Keratinocyte (primary cell): Measurements from ENCODE around the gene ZNF524. TPM values are rescaled to one million over a fixed set of nuclear protein-coding genes. Genes with fewer than 3 reads are reported as not detected.

Experiments used
- DNase-seq: peaks from one replicate; pipeline ENCODE4 v3.0.0-alpha.2; 2011; ENCODE audit warnings: low read depth, missing footprints, low spot score
- FAIRE-seq: peaks from 2 replicates; lab custom pipeline; 2011; peaks lifted over from hg19 to GRCh38; lab: Jason Lieb, UNC
- H2AFZ ChIP-seq: 2 replicates; pipeline ENCODE4 v1.6.0; 2012; ENCODE audit warnings: low read length, control low read depth, inconsistent platforms; ENCODE audit not compliant: control insufficient read depth
- H3K27ac ChIP-seq: 2 replicates; pipeline ENCODE4 v1.5.1; 2011; ENCODE audit warnings: low read length; ENCODE audit not compliant: control insufficient read depth, insufficient read depth
- H3K27me3 ChIP-seq: 3 replicates; pipeline ENCODE4 v1.6.0; 2011; ENCODE audit warnings: low read length; ENCODE audit not compliant: control insufficient read depth, insufficient read depth; ENCODE audit errors: extremely low read depth
- H3K36me3 ChIP-seq, 2 experiments: 2 replicates in 1 of 2; 3 replicates in 1 of 2; pipeline ENCODE4 v1.5.1; 2011; ENCODE audit warnings: low read length in 2 of 2, mild to moderate bottlenecking in 1 of 2; ENCODE audit not compliant: control insufficient read depth in 2 of 2, insufficient read depth in 2 of 2; ENCODE audit errors: extremely low read depth in 1 of 2
- H3K4me1 ChIP-seq: 3 replicates; pipeline ENCODE4 v1.5.1; 2011; ENCODE audit warnings: low read length; ENCODE audit not compliant: control insufficient read depth, insufficient read depth; ENCODE audit errors: extremely low read depth
- H3K4me2 ChIP-seq: 3 replicates; pipeline ENCODE4 v1.6.0; 2011; ENCODE audit warnings: low read depth, low read length; ENCODE audit not compliant: control insufficient read depth, insufficient read depth; ENCODE audit errors: extremely low read depth
- H3K4me3 ChIP-seq, 3 experiments: fragments of 200-600 bp in 1 of 3; sonication (generic) in 1 of 3; 2 replicates in 2 of 3; 3 replicates in 1 of 3; pipeline ENCODE4 v1.5.1; 2011 to 2016; ENCODE audit warnings: low read length in 3 of 3, mild to moderate bottlenecking in 3 of 3, control low read depth in 2 of 3, inconsistent platforms in 1 of 3, low read depth in 1 of 3, mixed read lengths in 1 of 3, mixed run types in 1 of 3, moderate library complexity in 1 of 3; ENCODE audit not compliant: control insufficient read depth in 2 of 3, insufficient read depth in 2 of 3; ENCODE audit errors: extremely low read depth in 1 of 3
- H3K79me2 ChIP-seq: 2 replicates; pipeline ENCODE4 v1.6.0; 2012; ENCODE audit warnings: low read length; ENCODE audit not compliant: control insufficient read depth, insufficient read depth
- H3K9ac ChIP-seq: 3 replicates; pipeline ENCODE4 v1.6.0; 2011; ENCODE audit warnings: low read length; ENCODE audit not compliant: control insufficient read depth, insufficient read depth; ENCODE audit errors: extremely low read depth
- H3K9me1 ChIP-seq: 3 replicates; pipeline ENCODE4 v1.6.0; 2011; ENCODE audit warnings: low read length; ENCODE audit not compliant: control insufficient read depth, insufficient read depth; ENCODE audit errors: extremely low read depth
- H3K9me3 ChIP-seq: 2 replicates; pipeline ENCODE4 v1.5.1; 2012; ENCODE audit warnings: low read depth, low read length; ENCODE audit not compliant: control insufficient read depth
- H4K20me1 ChIP-seq: 3 replicates; pipeline ENCODE4 v1.6.0; 2011; ENCODE audit warnings: low read length; ENCODE audit not compliant: control insufficient read depth, insufficient read depth; ENCODE audit errors: extremely low read depth
- CTCF ChIP-seq, 3 experiments: IDR thresholded peaks in 1 of 3; conservative IDR thresholded peaks in 1 of 3; optimal IDR thresholded peaks in 1 of 3; 2 replicates in 2 of 3; 3 replicates in 1 of 3; pipeline versions ENCODE3 to v1.5.1; 2011; ENCODE audit warnings: low read length in 3 of 3, mild to moderate bottlenecking in 3 of 3, moderate library complexity in 2 of 3, control low read depth in 1 of 3, inconsistent platforms in 1 of 3; ENCODE audit not compliant: insufficient read depth in 2 of 3; ENCODE audit errors: extremely low read depth in 1 of 3
- EZH2 ChIP-seq: IDR thresholded peaks from one replicate; pipeline ENCODE4 v1.6.1; 2012; ENCODE audit warnings: inconsistent platforms, mild to moderate bottlenecking, low read length, moderate library complexity
- dilution Hi-C: fragments of 300-500 bp; cut with MboI; formaldehyde crosslinking; loops from one replicate; pipeline ENCODE4 v1.7.0; 2020; ENCODE audit warnings: low sequenced_read_pairs; ENCODE audit not compliant: extremely low pct_ligation_motif_present
- polyA plus RNA-seq, 5 experiments: library from polyadenylated mRNA; depleted of rRNA in 3 of 5; stranded (reverse) in 3 of 5; stranded (forward) in 1 of 5; unstranded in 1 of 5; fragments of >200 nt; gene quantifications; 1 replicate in 1 of 5; 2 replicates in 3 of 5; 3 replicates in 1 of 5; pipeline versions ENCODE4 v1.2.1 to v1.2.3, GENCODE V29; 2011 to 2012; ENCODE audit warnings: missing spikeins in 2 of 5, low read depth in 1 of 5, low replicate concordance in 1 of 5

The ZNF524 gene
- polyA plus RNA-seq, 1 donor (not counting 4 experiments of a cell fraction or from before 2014, with no cell fraction given) = 2.6 TPM

GRCh38 chr19:55603115-55603514 lies 3.0 kb downstream of the ZNF524 start:
- Histone ChIP-seq H4K20me1 (no peaks in the 10 kb centered on the region), H3K27me3 (no peaks in the 10 kb centered on the region), H3K4me3 (no peak overlapping the region), H3K9ac (no peak overlapping the region), H3K9me1 (no peaks in the 10 kb centered on the region), H3K36me3 (peaks cover 7% of the 10 kb centered on the region in 2 experiments), H3K4me1 (peaks cover 23% of the 10 kb centered on the region), H3K9me3 (no peaks in the 10 kb centered on the region), H3K27ac (no peak overlapping the region), H2AFZ (no peak overlapping the region), H3K79me2 (peaks cover 21% of the 10 kb centered on the region), H3K4me2 (no peak overlapping the region)
- FAIRE-seq (no peak), DNase-seq (no peak)
- dilution Hi-C loops = no loop called here
- TF ChIP-seq CTCF (optimal IDR thresholded peaks at IDR 0.05 in 1 of 3, IDR thresholded peaks at IDR 0.05 in 1 of 3, conservative IDR thresholded peaks at IDR 0.05 in 1 of 3; ENCODE audit: extremely low read depth in 1 of 3, insufficient read depth in 2 of 3, low read length in 3 of 3) = no peak
- TF ChIP-seq EZH2 = no peak

GRCh38 chr19:55603581-55604292 lies 3.6 kb downstream of the ZNF524 start:
- Histone ChIP-seq H3K79me2 (peaks cover 25% of the 10 kb centered on the region), H3K27ac (no peak overlapping the region)
- dilution Hi-C loops = no loop called here

More at GRCh38 chr19:55603581-55604292, 3.6 kb downstream of the ZNF524 start:
- Histone ChIP-seq H3K9ac (no peak overlapping the region), H3K4me1 (peaks cover 23% of the 10 kb centered on the region), H3K36me3 (peaks cover 7% of the 10 kb centered on the region in 2 experiments), H3K27me3 (no peaks in the 10 kb centered on the region), H2AFZ (no peak overlapping the region), H3K4me2 (no peak overlapping the region), H3K9me3 (no peaks in the 10 kb centered on the region), H3K9me1 (no peaks in the 10 kb centered on the region), H3K4me3 (no peak overlapping the region), H4K20me1 (no peaks in the 10 kb centered on the region)
- TF ChIP-seq EZH2 (no peak), CTCF (optimal IDR thresholded peaks at IDR 0.05 in 1 of 3, IDR thresholded peaks at IDR 0.05 in 1 of 3, conservative IDR thresholded peaks at IDR 0.05 in 1 of 3; ENCODE audit: extremely low read depth in 1 of 3, insufficient read depth in 2 of 3, low read length in 3 of 3) (no peak)
- no peak for FAIRE-seq
- no peak for DNase-seq
